ENCODE data around the gene STXBP5.

GRCh38 chr6:147202516-147203310 lies 1.5 kb upstream of the STXBP5 start:
- TF ChIP-seq EZH2 (IDR thresholded peaks at IDR 0.05) = no peak
- peak; percentile 93 for TF ChIP-seq POLR2AphosphoS5 (IDR thresholded peaks at IDR 0.05; ENCODE audit: borderline replicate concordance, low read depth, low read length)
